Measurements from ENCODE around the gene ENTPD8. TPM values are rescaled to one million over a fixed set of nuclear protein-coding genes. Genes with fewer than 3 reads are reported as not detected.
"Not testable (repeated sequence)": the region's sequence is repeated elsewhere in the genome, so short reads cannot be mapped to it uniquely, and the experiment has no call there.

The ENTPD8 gene
- total RNA-seq, 8 experiments from 2014 or later, result 0.08 to 0.52 (median 0.21) TPM; not detected in 2

GRCh38 chr9:137392232-137393007 is 48.7 kb downstream of the ENTPD8 start:
- ATAC-seq (replicated peaks in 6 of 8), result no peak
- H3K4me3 ChIP-seq, result no peak overlapping the region
- no peak overlapping the region for H3K27ac ChIP-seq
- peaks cover 14 to 18% of the 10 kb centered on the region in 2 donors for H3K4me1 ChIP-seq (replicated peaks in 1 of 2)
- in situ Hi-C loops (cut with MboI; ENCODE audit: low pct_unique_long_range_greater_than_20kb in 2 of 9, low sequenced_read_pairs in 9 of 9, unreplicated experiment in 9 of 9), result no loop called here
- 100% methylated on average over 1 of the region's 23 CpGs; no CpG with 5 or more reads in 9 of the 10 experiments for WGBS, 10 experiments

DNA sequence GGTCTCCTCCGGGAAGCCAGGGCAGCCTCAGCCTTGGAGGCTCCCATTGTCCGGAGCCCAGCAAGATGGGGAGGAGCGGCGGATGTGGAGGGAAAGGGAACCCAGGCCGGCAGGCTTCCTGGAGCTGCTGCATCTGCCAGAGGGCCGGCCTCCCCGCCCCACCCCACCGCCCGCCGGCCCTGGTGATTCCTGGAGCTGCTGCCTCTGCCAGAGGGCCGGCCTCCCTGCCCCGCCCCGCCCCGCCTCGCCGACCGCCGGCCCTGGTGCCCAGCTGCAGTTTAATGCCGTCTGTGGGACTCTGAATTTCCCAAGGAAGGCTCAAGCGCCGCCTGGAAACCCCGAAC is 49.8 kb downstream of the ENTPD8 start:
- in situ Hi-C loops (cut with MboI; ENCODE audit: low pct_unique_long_range_greater_than_20kb in 2 of 9, low sequenced_read_pairs in 9 of 9, unreplicated experiment in 9 of 9), result no loop called here
- Histone ChIP-seq H3K4me3 (no peak overlapping the region), H3K27ac (no peak overlapping the region), H3K4me1 (replicated peaks in 1 of 2) (peaks cover 18 to 22% of the 10 kb centered on the region in 2 donors)
- ATAC-seq (replicated peaks in 6 of 8), result no peak
- 74 to 90% methylated on average over 3 to 4 of the region's 22 CpGs; no CpG with 5 or more reads in 8 of the 10 experiments for WGBS, 10 experiments

- WGBS, 10 experiments, result 66 to 94% (median 83%) methylated on average over 1 to 12 of the region's 42 CpGs; no CpG with 5 or more reads in 2 of the 10 experiments
- Histone ChIP-seq H3K4me1 (replicated peaks in 1 of 2) (peaks cover 18 to 19% of the 10 kb centered on the region in 2 donors), H3K27ac (no peak overlapping the region), H3K4me3 (no peak overlapping the region)
- peak in 2 of 8 experiments; percentile 13 to 19 for ATAC-seq (replicated peaks in 6 of 8)
- in situ Hi-C loops (cut with MboI; ENCODE audit: low pct_unique_long_range_greater_than_20kb in 2 of 9, low sequenced_read_pairs in 9 of 9, unreplicated experiment in 9 of 9), result no loop called here
Observed at GRCh38 chr9:137390553-137391410, 50.4 kb downstream of the ENTPD8 start.

DNA sequence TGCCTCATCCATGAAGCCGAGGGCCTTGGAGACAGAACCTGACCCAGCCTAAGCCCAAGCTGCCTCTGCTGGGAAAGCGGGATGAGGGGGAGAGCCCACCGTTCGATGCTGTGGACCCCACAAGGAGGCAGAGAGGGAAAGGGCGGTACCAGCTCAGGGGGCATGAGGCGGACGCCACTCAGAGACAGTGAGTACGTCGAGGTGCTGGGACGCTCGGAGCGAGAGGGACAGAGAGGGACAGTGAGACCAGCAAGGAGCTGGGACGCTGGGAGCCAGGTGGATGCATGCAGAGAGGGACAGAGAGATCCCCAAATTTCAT is 51.8 kb downstream of the ENTPD8 start:
- in situ Hi-C loops (cut with MboI; ENCODE audit: low pct_unique_long_range_greater_than_20kb in 2 of 9, low sequenced_read_pairs in 9 of 9, unreplicated experiment in 9 of 9), result no loop called here
- H3K27ac ChIP-seq, result no peak overlapping the region
- no peak overlapping the region for H3K4me3 ChIP-seq
- H3K4me1 ChIP-seq (replicated peaks in 1 of 2), result peaks cover 17 to 18% of the 10 kb centered on the region in 2 donors
- ATAC-seq (replicated peaks in 6 of 8), result no peak
- 94 to 100% (median 99%) methylated on average over 2 to 8 of the region's 13 CpGs; no CpG with 5 or more reads in 6 of the 10 experiments for WGBS, 10 experiments

DNA sequence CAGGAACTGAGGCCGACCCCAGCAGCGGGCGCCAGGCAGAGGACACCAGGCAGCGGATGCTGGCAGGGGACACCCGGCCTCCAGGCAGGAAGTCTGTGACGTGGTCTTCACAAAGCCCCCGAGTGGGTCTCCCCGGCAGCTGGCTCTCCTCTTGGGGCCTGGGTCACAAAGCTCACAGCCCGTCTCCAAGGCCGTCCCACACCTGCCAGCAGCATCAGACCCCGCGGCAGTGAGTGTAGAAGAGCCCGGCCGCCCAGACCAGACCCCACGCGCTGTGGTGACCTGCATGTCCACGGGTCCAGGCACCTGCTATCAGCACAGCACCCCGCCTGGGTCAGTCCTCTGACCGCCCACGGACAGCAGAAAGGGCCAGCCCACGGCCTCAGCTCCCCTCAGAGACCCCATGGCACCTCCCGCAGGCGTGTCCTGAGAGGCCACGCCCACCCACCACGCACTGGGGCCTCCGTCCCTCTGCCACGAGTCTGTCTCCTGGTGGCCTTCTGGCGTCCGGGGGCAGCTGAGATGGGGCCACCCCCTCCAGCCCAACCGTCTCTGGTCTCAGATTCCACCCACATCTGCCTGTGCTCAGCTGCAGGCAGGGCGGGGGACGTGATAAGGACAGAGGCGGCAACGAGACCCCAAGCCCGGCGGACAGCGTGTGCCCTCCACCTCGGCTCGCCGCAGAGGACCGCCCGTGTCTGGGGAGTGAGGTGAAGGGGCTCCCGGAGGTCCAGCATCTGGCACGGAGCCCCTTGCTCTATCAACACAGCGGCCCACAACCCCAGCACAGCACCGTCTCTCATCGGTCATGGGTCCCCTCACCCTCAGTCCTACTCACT is 52.3 kb downstream of the ENTPD8 start:
- in situ Hi-C loops (cut with MboI; ENCODE audit: low pct_unique_long_range_greater_than_20kb in 2 of 9, low sequenced_read_pairs in 9 of 9, unreplicated experiment in 9 of 9), result no loop called here
- peaks cover 20 to 24% of the 10 kb centered on the region in 2 donors for H3K4me1 ChIP-seq (replicated peaks in 1 of 2)
- peak overlapping the region in 1 of 2 donors; percentile 53 for H3K27ac ChIP-seq
- peak in 5 of 8 experiments; percentile 13 to 30 (median 20) for ATAC-seq (replicated peaks in 6 of 8)
- WGBS, 10 experiments, result 80 to 100% methylated on average over 1 to 4 of the region's 47 CpGs; no CpG with 5 or more reads in 8 of the 10 experiments
- no peak overlapping the region for H3K4me3 ChIP-seq

GRCh38 chr9:137387891-137388560 is 53.1 kb downstream of the ENTPD8 start:
- in situ Hi-C loops (cut with MboI; ENCODE audit: low pct_unique_long_range_greater_than_20kb in 2 of 9, low sequenced_read_pairs in 9 of 9, unreplicated experiment in 9 of 9), result no loop called here
- Histone ChIP-seq H3K4me3 (no peak overlapping the region), H3K4me1 (replicated peaks in 1 of 2) (peaks cover 25% of the 10 kb centered on the region in 2 donors), H3K27ac (peak overlapping the region in 1 of 2 donors; percentile 53)
- ATAC-seq (replicated peaks in 6 of 8), result peak in 2 of 8 experiments; percentile 3 to 26
- WGBS, 10 experiments, result 70 to 82% methylated on average over 2 to 3 of the region's 26 CpGs; no CpG with 5 or more reads in 8 of the 10 experiments

DNA sequence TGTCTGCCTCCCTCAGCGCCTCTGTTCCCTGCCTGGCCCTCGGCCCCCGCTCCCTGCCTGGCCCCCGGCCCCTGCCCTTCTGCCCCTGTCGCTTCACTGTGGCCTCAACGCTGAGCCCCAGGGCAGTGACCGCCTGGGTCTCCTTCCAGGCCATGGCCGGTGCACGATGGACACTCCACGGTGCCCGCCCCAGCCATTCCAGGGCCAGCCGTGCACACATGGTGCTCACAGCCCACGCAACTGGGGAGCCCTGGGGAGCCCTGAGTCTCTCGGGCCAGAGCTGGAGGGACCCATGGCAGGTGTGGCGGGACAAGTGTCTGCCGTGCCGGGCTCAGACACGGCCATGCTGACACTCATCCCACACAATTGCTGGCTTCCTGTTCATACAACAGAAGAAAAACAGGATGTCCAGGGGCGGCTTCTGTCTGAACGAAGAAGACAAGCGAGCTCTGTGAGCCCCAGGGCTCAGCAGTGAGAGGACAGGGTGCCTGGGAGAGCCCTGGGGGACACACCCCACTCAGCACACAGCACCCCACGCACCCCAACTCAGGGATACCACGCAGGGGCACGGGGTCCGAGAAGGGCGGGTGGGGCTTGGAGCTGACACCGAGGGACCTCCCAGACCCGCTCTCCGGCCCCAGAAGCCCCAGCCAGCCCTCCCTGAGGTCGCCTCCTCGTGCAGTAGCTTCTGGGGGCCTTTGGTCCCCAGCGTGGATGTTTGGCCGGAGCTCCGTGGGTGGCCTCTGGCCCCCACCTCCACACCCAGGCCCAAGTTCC is 53.9 kb downstream of the ENTPD8 start:
- peaks cover 27 to 32% of the 10 kb centered on the region in 2 donors for H3K4me1 ChIP-seq (replicated peaks in 1 of 2)
- 92% methylated on average over 2 of the region's 34 CpGs; no CpG with 5 or more reads in 9 of the 10 experiments for WGBS, 10 experiments
- H3K27ac ChIP-seq, result peak overlapping the region in 1 of 2 donors; percentile 30
- H3K4me3 ChIP-seq, result no peak overlapping the region
- no peak for ATAC-seq (replicated peaks in 6 of 8)
- in situ Hi-C loops (cut with MboI; ENCODE audit: low pct_unique_long_range_greater_than_20kb in 2 of 9, low sequenced_read_pairs in 9 of 9, unreplicated experiment in 9 of 9), result no loop called here

DNA sequence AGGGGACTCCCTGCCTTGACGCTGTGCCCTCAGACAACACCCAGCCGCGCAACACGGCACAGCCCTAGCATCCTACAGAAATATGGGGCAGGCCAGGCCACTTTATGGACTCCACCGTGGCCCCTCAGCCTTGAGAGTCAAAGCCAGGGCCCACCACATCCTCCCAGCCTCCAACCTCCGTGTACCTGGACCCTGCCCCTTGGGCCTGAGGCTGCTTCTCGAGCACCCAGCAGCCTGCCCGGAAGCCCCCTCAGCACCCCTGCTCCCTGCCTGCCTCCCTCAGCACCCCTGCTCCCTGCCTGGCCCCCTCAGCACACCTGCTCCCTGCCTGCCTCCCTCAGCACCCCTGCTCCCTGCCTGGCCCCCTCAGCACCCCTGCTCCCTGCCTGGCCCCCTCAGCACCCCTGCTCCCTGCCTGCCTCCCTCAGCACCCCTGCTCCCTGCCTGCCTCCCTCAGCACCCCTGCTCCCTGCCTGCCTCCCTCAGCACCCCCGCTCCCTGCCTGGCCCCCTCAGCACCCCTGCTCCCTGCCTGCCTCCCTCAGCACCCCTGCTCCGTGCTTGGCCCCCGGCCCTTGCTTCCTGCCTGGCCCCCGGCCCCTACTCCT is 54.5 kb downstream of the ENTPD8 start:
- H3K4me3 ChIP-seq; in situ Hi-C loops (cut with MboI; ENCODE audit: low pct_unique_long_range_greater_than_20kb in 2 of 9, low sequenced_read_pairs in 9 of 9, unreplicated experiment in 9 of 9); ATAC-seq (replicated peaks in 6 of 8); H3K27ac ChIP-seq: not testable (repeated sequence)
- H3K4me1 ChIP-seq (replicated peaks in 1 of 2), result peaks cover 27 to 33% of the 10 kb centered on the region in 2 donors
- WGBS, 10 experiments, result 67 to 80% methylated on average over 3 to 4 of the region's 12 CpGs; no CpG with 5 or more reads in 8 of the 10 experiments

GRCh38 chr9:137385061-137385655 is 56.0 kb downstream of the ENTPD8 start:
- in situ Hi-C loops (cut with MboI; ENCODE audit: low pct_unique_long_range_greater_than_20kb in 2 of 9, low sequenced_read_pairs in 9 of 9, unreplicated experiment in 9 of 9), result no loop called here
- Histone ChIP-seq H3K4me3 (no peak overlapping the region), H3K4me1 (replicated peaks in 1 of 2) (peaks cover 27 to 33% of the 10 kb centered on the region in 2 donors), H3K27ac (no peak overlapping the region)
- WGBS, 10 experiments, result 86 to 100% (median 90%) methylated on average over 3 to 9 of the region's 26 CpGs; no CpG with 5 or more reads in 6 of the 10 experiments
- no peak for ATAC-seq (replicated peaks in 6 of 8)
